ENCODE measurements around the gene ST3GAL2. TPM values are rescaled to one million over a fixed set of nuclear protein-coding genes. Genes with fewer than 3 reads are reported as not detected.

ST3GAL2 gene
- total RNA-seq, 1 experiment from 2014 or later: 45.9 TPM

DNA sequence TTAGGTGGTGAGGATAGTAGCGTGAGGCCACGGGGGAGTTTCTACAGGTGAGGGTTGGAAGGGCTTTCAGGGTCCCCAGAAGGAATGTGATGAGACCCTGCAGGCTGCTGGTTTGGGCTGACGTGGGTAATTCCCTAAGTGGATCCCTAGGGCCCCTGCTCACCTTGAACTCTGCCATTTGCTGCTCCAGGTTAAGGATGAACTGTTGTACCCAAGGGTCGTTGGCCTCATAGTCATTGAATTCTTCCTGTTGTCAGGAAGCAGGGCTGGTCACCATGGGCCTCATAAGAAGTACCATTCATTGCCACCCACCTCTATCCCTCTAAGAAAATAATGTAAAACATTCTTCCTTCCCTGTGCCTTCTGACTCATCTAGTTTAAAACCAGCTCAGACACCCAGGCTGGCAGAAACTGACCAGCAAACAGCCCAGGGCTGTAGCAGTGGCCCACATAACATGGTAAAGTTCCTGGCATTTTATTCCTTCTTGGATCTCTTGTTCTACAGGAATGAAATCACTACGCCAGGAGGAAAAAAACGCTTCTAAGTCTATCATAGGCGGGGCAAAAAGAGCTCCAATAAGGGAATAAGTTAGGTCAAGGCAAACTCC, 43.1 kb upstream of the ST3GAL2 start:
- Histone ChIP-seq H2AK5ac (ENCODE audit: insufficient read length, low read length) (no peak overlapping the region), H4K8ac (replicated peaks; ENCODE audit: insufficient read length, low read depth, low read length) (no peak overlapping the region), H2BK5ac (ENCODE audit: insufficient read length, low read length) (no peak overlapping the region), H4K20me1 (ENCODE audit: control insufficient read depth, insufficient read depth, insufficient read length) (no peaks in the 10 kb centered on the region), H3K23me2 (ENCODE audit: insufficient read length, low read depth, low read length, poor library complexity, severe bottlenecking) (no peaks in the 10 kb centered on the region), H2AFZ (ENCODE audit: low read length) (no peak overlapping the region), H2BK15ac (ENCODE audit: low read depth, low read length) (no peak overlapping the region), H4K5ac (ENCODE audit: insufficient read length, low read depth, low read length) (no peak overlapping the region), H3K27me3 (ENCODE audit: insufficient read depth, low read length) (no peaks in the 10 kb centered on the region), H3K79me1 (ENCODE audit: insufficient read depth, low read depth, low read length, poor library complexity, severe bottlenecking) (no peaks in the 10 kb centered on the region), H2BK120ac (ENCODE audit: low read depth, low read length, poor library complexity, severe bottlenecking) (no peak overlapping the region), H3K4ac (ENCODE audit: low read depth, low read length) (no peak overlapping the region), H3K23ac (ENCODE audit: insufficient read length, low read depth, low read length) (no peak overlapping the region), H3K4me2 (ENCODE audit: insufficient read depth, insufficient read length, low read length) (no peak overlapping the region), H4K91ac (ENCODE audit: insufficient read length, low read depth, low read length) (no peak overlapping the region), H3K9ac (ENCODE audit: extremely low read depth, insufficient read length, low read length) (no peak overlapping the region), H3K18ac (ENCODE audit: insufficient read length, low read depth, low read length) (no peak overlapping the region), H3T11ph (ENCODE audit: low read length) (no peak overlapping the region), H2BK20ac (ENCODE audit: low read depth, low read length, poor library complexity, severe bottlenecking) (no peak overlapping the region), H3K56ac (ENCODE audit: insufficient read length, low read depth, low read length) (no peak overlapping the region), H3K14ac (ENCODE audit: insufficient read depth, low read length) (no peak overlapping the region), H3K9me3 (ENCODE audit: control insufficient read depth, low read depth, low read length) (no peaks in the 10 kb centered on the region), H3K4me1 (ENCODE audit: insufficient read depth, low read length) (no peaks in the 10 kb centered on the region), H3K27ac (ENCODE audit: insufficient read length, low read depth, low read length) (no peak overlapping the region), H3K79me2 (ENCODE audit: insufficient read depth, low read length) (no peaks in the 10 kb centered on the region), H2BK12ac (ENCODE audit: insufficient read length, low read depth, low read length) (no peak overlapping the region)
- TF ChIP-seq, protein P1, sequence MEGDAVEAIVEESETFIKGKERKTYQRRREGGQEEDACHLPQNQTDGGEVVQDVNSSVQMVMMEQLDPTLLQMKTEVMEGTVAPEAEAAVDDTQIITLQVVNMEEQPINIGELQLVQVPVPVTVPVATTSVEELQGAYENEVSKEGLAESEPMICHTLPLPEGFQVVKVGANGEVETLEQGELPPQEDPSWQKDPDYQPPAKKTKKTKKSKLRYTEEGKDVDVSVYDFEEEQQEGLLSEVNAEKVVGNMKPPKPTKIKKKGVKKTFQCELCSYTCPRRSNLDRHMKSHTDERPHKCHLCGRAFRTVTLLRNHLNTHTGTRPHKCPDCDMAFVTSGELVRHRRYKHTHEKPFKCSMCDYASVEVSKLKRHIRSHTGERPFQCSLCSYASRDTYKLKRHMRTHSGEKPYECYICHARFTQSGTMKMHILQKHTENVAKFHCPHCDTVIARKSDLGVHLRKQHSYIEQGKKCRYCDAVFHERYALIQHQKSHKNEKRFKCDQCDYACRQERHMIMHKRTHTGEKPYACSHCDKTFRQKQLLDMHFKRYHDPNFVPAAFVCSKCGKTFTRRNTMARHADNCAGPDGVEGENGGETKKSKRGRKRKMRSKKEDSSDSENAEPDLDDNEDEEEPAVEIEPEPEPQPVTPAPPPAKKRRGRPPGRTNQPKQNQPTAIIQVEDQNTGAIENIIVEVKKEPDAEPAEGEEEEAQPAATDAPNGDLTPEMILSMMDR (conservative IDR thresholded peaks at IDR 0.05): no peak
- no CpG with 5 or more reads among the region's 7 CpGs for WGBS (ENCODE audit: extremely low coverage, insufficient read length, low lambda C conversion rate)
- H3K27ac Mint-ChIP-seq: peak overlapping the region in 1 of 3 experiments; percentile 68; a peak in 2 of 7 replicates
- peaks cover 5 to 38% (median 33%) of the 10 kb centered on the region in 3 experiments; a peak in 6 of 7 replicates for H3K36me3 Mint-ChIP-seq (ENCODE audit: insufficient read depth in 1 of 3, low read depth in 3 of 3)
- H3K4me3 Mint-ChIP-seq: no peak overlapping the region
- no peaks in the 10 kb centered on the region for H3K27me3 Mint-ChIP-seq (ENCODE audit: low read depth)
- DNase-seq: no peak
- H3K9me3 Mint-ChIP-seq: no peaks in the 10 kb centered on the region
- peaks cover 4 to 8% of the 10 kb centered on the region in 2 experiments; a peak in 3 of 4 replicates for H3K4me1 Mint-ChIP-seq
